Measurements from ENCODE around the gene VARS2.

DNA sequence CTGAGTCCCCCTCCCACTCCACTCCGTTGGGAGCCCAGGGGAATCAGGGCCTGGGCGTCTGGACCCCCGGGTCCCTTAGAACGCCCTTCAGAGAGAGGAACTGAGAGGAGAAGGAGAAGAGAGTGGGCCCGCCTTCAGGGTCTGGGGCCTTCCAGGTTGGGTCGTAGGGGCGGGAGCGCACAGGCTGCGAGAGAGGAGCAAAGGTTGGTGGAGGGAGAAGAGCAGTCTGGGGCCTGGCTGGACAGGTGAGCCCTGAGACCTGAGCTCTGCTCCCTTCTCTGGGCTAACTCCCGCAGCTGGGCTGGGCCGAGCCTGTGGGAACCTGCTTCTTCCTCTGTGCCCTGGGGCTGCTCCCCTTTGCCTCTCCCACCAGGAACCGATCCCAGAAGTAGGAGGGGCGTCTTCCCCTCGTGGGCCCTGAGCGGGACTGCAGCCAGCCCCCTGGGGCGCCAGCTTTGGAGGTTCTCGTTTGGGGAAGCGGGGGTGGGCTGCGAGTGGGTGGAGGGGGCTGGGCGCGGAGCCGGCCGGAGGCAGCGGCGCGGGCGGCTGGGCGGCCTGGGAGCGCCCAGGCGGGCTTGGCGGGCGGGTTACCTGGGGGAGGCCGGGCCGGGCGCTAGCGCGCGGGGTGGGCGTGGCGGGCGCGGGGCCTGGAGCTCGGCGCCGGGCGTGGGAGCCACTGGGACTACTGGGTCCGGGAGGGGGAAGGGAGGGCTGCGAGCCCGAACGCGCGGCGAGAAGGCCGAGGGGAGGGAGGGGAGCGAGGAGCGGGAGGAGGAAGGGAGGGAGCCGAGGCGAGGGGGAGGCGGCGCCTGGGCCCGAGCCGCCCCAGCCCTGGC lies 30.1 kb upstream of the VARS2 start, which contains the start of gene DDR1:
- TF ChIP-seq, protein P1, sequence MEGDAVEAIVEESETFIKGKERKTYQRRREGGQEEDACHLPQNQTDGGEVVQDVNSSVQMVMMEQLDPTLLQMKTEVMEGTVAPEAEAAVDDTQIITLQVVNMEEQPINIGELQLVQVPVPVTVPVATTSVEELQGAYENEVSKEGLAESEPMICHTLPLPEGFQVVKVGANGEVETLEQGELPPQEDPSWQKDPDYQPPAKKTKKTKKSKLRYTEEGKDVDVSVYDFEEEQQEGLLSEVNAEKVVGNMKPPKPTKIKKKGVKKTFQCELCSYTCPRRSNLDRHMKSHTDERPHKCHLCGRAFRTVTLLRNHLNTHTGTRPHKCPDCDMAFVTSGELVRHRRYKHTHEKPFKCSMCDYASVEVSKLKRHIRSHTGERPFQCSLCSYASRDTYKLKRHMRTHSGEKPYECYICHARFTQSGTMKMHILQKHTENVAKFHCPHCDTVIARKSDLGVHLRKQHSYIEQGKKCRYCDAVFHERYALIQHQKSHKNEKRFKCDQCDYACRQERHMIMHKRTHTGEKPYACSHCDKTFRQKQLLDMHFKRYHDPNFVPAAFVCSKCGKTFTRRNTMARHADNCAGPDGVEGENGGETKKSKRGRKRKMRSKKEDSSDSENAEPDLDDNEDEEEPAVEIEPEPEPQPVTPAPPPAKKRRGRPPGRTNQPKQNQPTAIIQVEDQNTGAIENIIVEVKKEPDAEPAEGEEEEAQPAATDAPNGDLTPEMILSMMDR (IDR thresholded peaks at IDR 0.05), result no peak
- TF ChIP-seq POLR2A (IDR thresholded peaks at IDR 0.05), result no peak

All from lower leg skin (tissue), 3 donors.